Suprapubic skin (tissue), 3 donors: ENCODE data around the gene SH3GL2.

Experiments used
- CTCF ChIP-seq, 2 donors: fragments of 200-600 bp in 1 of 2; fragments of 450-650 bp in 1 of 2; sonication (generic) in 1 of 2; IDR thresholded peaks; one replicate each; pipeline ENCODE4 v1.5.1; 2016 to 2019; ENCODE audit warnings: antibody characterized with exemption in 2 of 2, mild to moderate bottlenecking in 1 of 2, moderate library complexity in 1 of 2
- EP300 ChIP-seq: sonication (generic); formaldehyde crosslinking; IDR thresholded peaks from one replicate; pipeline ENCODE4 v1.6.1; 2017; ENCODE audit warnings: antibody characterized with exemption

- no peak for TF ChIP-seq CTCF (IDR thresholded peaks at IDR 0.05)
- no peak for TF ChIP-seq EP300
These were observed 172.6 kb downstream of the SH3GL2 start for GRCh38 chr9:17751486-17751885.
